ENCODE measurements around the gene SH3RF2.

DNA sequence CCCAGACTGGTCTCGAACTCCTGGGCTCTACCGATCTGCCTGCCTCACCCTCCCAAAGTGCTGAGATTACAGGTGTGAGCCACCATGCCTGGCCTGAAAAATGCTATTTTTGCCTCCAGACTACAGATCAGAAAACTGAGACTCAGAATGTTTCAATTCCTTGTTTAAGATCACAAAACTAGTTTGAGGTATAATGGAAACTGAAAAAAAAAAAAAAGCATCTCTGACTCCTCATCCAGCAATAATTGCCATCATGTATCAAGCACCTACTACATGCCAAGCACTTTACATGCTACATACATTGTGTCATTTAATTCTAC, 133.4 kb downstream of the SH3RF2 start:
- no peak for TF ChIP-seq CTCF (IDR thresholded peaks at IDR 0.05)
- TF ChIP-seq EP300 (IDR thresholded peaks at IDR 0.05; ENCODE audit: low read depth) = no peak
- no peak for TF ChIP-seq POLR2A (IDR thresholded peaks at IDR 0.05)
- no peak for TF ChIP-seq POLR2AphosphoS5 (IDR thresholded peaks at IDR 0.05)
